Measurements from ENCODE around the gene PCYT2.

GRCh38 chr17:81928544-81929252 lies 17.5 kb upstream of the PCYT2 start:
- TF ChIP-seq ELK4 (IDR thresholded peaks at IDR 0.05; ENCODE audit: borderline replicate concordance, low read depth, low read length) (no peak), ZBTB26 (tag by site-specific recombination; optimal IDR thresholded peaks at IDR 0.05) (no peak), ZNF530 (tag by site-specific recombination; IDR thresholded peaks at IDR 0.05; ENCODE audit: low read depth) (no peak), CTCF (tag by site-specific recombination; IDR thresholded peaks at IDR 0.05) (no peak), PBX3 (CRISPR knock-in tag; IDR thresholded peaks at IDR 0.05) (no peak), MYNN (tag by site-specific recombination; IDR thresholded peaks at IDR 0.05; ENCODE audit: borderline replicate concordance) (no peak), ZNF266 (tag by site-specific recombination; IDR thresholded peaks at IDR 0.05; ENCODE audit: low read depth) (no peak), ZNF23 (tag by site-specific recombination; IDR thresholded peaks at IDR 0.05; ENCODE audit: borderline replicate concordance) (no peak), ZNF121 (tag by site-specific recombination; IDR thresholded peaks at IDR 0.05) (no peak), KLF16 (tag by site-specific recombination; IDR thresholded peaks at IDR 0.05) (no peak), ZNF777 (tag by site-specific recombination; IDR thresholded peaks at IDR 0.05; ENCODE audit: borderline replicate concordance) (no peak)

All from HEK293 (cell line).